Stomach (tissue), 9 donors: ENCODE data around the gene TMEM52B. TPM values are rescaled to one million over a fixed set of nuclear protein-coding genes. Genes with fewer than 3 reads are reported as not detected.
"Not testable (repeated sequence)": the region's sequence is repeated elsewhere in the genome, so short reads cannot be mapped to it uniquely, and the experiment has no call there.

Source experiments
- DNase-seq, 2 donors: peaks; one replicate each; pipeline versions ENCODE4 v3.0.0 to v3.0.0-alpha.2; 2013 to 2019
- H3K27ac ChIP-seq, 5 donors: fragments of 200-600 bp in 4 of 5; sonication (generic) in 4 of 5; one replicate each; pipeline ENCODE4 v1.5.1; 2013 to 2019; ENCODE audit warnings: mild to moderate bottlenecking in 1 of 5, moderate library complexity in 1 of 5
- H3K27me3 ChIP-seq, 3 donors: fragments of 200-600 bp; sonication (generic); one replicate each; pipeline ENCODE4 v1.5.1; 2017 to 2019; ENCODE audit warnings: mixed run types in 1 of 3
- H3K36me3 ChIP-seq, 4 donors: fragments of 200-600 bp; sonication (generic); 1 replicate in 3 of 4; 2 replicates in 1 of 4; pipeline ENCODE4 v1.5.1; 2016 to 2019
- H3K4me1 ChIP-seq, 4 donors: fragments of 200-600 bp; sonication (generic); one replicate each; pipeline ENCODE4 v1.5.1; 2016 to 2019
- H3K4me3 ChIP-seq, 4 donors: fragments of 200-600 bp; sonication (generic) in 3 of 4; one replicate each; pipeline ENCODE4 v1.5.1; 2016 to 2019; ENCODE audit warnings: mild to moderate bottlenecking in 1 of 4
- H3K9me3 ChIP-seq, 4 donors: fragments of 200-600 bp; sonication (generic); one replicate each; pipeline ENCODE4 v1.5.1; 2016 to 2019
- CTCF ChIP-seq, 7 experiments: fragments of 450-650 bp in 4 of 7; fragments of 200-600 bp in 3 of 7; sonication (generic) in 3 of 7; IDR thresholded peaks; one replicate each; pipeline ENCODE4 v1.5.1; 2016 to 2019; ENCODE audit warnings: antibody characterized with exemption in 7 of 7, control low read depth in 2 of 7, mild to moderate bottlenecking in 1 of 7
- EP300 ChIP-seq: sonication (generic); formaldehyde crosslinking; IDR thresholded peaks from one replicate; pipeline ENCODE4 v1.6.1; 2017; ENCODE audit warnings: antibody characterized with exemption
- POLR2A ChIP-seq, 4 donors: fragments of 450-650 bp; IDR thresholded peaks; one replicate each; pipeline ENCODE4 v1.6.1; 2016; ENCODE audit warnings: antibody characterized with exemption in 4 of 4, control low read depth in 2 of 4, mild to moderate bottlenecking in 1 of 4, moderate library complexity in 1 of 4
- POLR2AphosphoS5 ChIP-seq, 3 donors: sonication (generic); formaldehyde crosslinking; IDR thresholded peaks; one replicate each; pipeline ENCODE4 v1.6.1; 2016; ENCODE audit warnings: antibody characterized with exemption in 3 of 3
- WGBS, 5 donors: extraction: QIAGEN DNeasy Blood & Tissue Kit in 3 of 5; methylation state at CpG; one replicate each; pipeline versions ENCODE4 v1.1.5 to v1.1.7; 2013 to 2018; 5-methylcytosine and 5-hydroxymethylcytosine counted together
- intact Hi-C: fragments of 100-400 bp; cut with DNase I; formaldehyde crosslinking; loops from one replicate; pipeline ENCODE4 v1.15.1; 2023; ENCODE audit warnings: low total_unique reads
- polyA plus RNA-seq, 3 donors: library from polyadenylated mRNA; stranded (reverse); fragments of 200-250 nt; gene quantifications; one replicate each; pipeline ENCODE4 v1.2.3, GENCODE V29; 2013
- total RNA-seq, 5 donors: library from RNA; depleted of rRNA; stranded (reverse); fragments of >200 nt; gene quantifications; one replicate each; pipeline versions ENCODE4 v1.1.0 to v1.2.3, GENCODE V29; 2014 to 2016
- donor health status: healthy with polysubstance abuse.
- donor health status: Bipolar disorder and iron deficiency.
- donor health status: healthy.

The TMEM52B gene
- total and polyA plus RNA-seq, 8 donors: 0.14 to 1.4 (median 0.60) TPM; not detected in 4

- Histone ChIP-seq H3K27ac (peak overlapping the region; percentile 99 to 100 (median 100)), H3K4me1 (peaks cover 9 to 47% (median 28%) of the 10 kb centered on the region in 4 donors), H3K36me3 (peaks cover 6 to 8% (median 7%) of the 10 kb centered on the region in 4 donors), H3K9me3 (no peaks in the 10 kb centered on the region), H3K4me3 (peak overlapping the region; percentile 55 to 87 (median 70)), H3K27me3 (no peaks in the 10 kb centered on the region)
- WGBS, 5 donors: 0 to 2% (median 1%) methylated on average over 30 to 47 of the region's 47 CpGs
- intact Hi-C loops: no loop called here
- peak; percentile 72 to 91 for DNase-seq
- TF ChIP-seq POLR2A (IDR thresholded peaks at IDR 0.05) (no peak), POLR2AphosphoS5 (IDR thresholded peaks at IDR 0.05) (peak; percentile 61 to 75 (median 71))
These were observed 34.6 kb downstream of the TMEM52B start for GRCh38 chr12:10213168-10214135.

GRCh38 chr12:10214136-10214894 is 35.5 kb downstream of the TMEM52B start:
- 7 to 20% (median 12%) methylated on average over 10 of the region's 10 CpGs for WGBS, 5 donors
- Histone ChIP-seq H3K4me3 (peak overlapping the region; percentile 55 to 87 (median 70)), H3K27me3 (no peaks in the 10 kb centered on the region), H3K27ac (peak overlapping the region; percentile 99 to 100 (median 100)), H3K4me1 (peaks cover 9 to 47% (median 29%) of the 10 kb centered on the region in 4 donors), H3K36me3 (peaks cover 12 to 17% (median 16%) of the 10 kb centered on the region in 4 donors), H3K9me3 (no peaks in the 10 kb centered on the region)
- intact Hi-C loops: no loop called here
- TF ChIP-seq CTCF (IDR thresholded peaks at IDR 0.05): no peak
- peak in 1 of 3 donors; percentile 0 for TF ChIP-seq POLR2AphosphoS5 (IDR thresholded peaks at IDR 0.05)
- peak in 1 of 2 donors; percentile 43 for DNase-seq

- intact Hi-C loops: no loop called here
- Histone ChIP-seq H3K36me3 (peaks cover 12 to 22% (median 21%) of the 10 kb centered on the region in 4 donors), H3K9me3 (no peaks in the 10 kb centered on the region), H3K27me3 (no peaks in the 10 kb centered on the region), H3K4me1 (peaks cover 9 to 51% (median 31%) of the 10 kb centered on the region in 4 donors), H3K4me3 (peak overlapping the region; percentile 55 to 87 (median 70)), H3K27ac (peak overlapping the region; percentile 46 to 100 (median 100))
- WGBS, 5 donors: 46 to 60% (median 51%) methylated on average over 3 of the region's 3 CpGs
- peak in 1 of 2 donors; percentile 37 for DNase-seq
- TF ChIP-seq POLR2AphosphoS5 (IDR thresholded peaks at IDR 0.05): peak in 2 of 3 donors; percentile 1 to 49
- no peak for TF ChIP-seq EP300
These were observed 36.0 kb downstream of the TMEM52B start for GRCh38 chr12:10214895-10215267.

GRCh38 chr12:10215436-10215835 is 36.6 kb downstream of the TMEM52B start:
- WGBS, 5 donors: 47 to 61% (median 50%) methylated on average over 2 of the region's 2 CpGs
- peaks cover 15 to 28% (median 26%) of the 10 kb centered on the region in 4 donors for H3K36me3 ChIP-seq
- DNase-seq: no peak
- H3K4me1 ChIP-seq: peaks cover 9 to 56% (median 36%) of the 10 kb centered on the region in 4 donors
- TF ChIP-seq POLR2AphosphoS5 (IDR thresholded peaks at IDR 0.05) (no peak), POLR2A (IDR thresholded peaks at IDR 0.05) (no peak), CTCF (IDR thresholded peaks at IDR 0.05) (no peak), EP300 (no peak)
- peak overlapping the region in 3 of 4 donors; percentile 55 to 87 (median 55) for H3K4me3 ChIP-seq
- intact Hi-C loops: no loop called here
- peak overlapping the region in 4 of 5 donors; percentile 99 to 100 (median 100) for H3K27ac ChIP-seq
- no peaks in the 10 kb centered on the region for H3K27me3 ChIP-seq
- no peaks in the 10 kb centered on the region for H3K9me3 ChIP-seq

- H3K4me1 ChIP-seq: peaks cover 9 to 61% (median 38%) of the 10 kb centered on the region in 4 donors
- H3K9me3 ChIP-seq, intact Hi-C loops, DNase-seq, H3K27me3 ChIP-seq: not testable (repeated sequence)
- H3K36me3 ChIP-seq: peaks cover 21 to 33% (median 32%) of the 10 kb centered on the region in 4 donors
- H3K4me3 ChIP-seq: peak overlapping the region in 2 of 4 donors; percentile 55
- peak overlapping the region in 3 of 5 donors; percentile 53 to 100 (median 99) for H3K27ac ChIP-seq
- 87 to 93% (median 88%) methylated on average over 13 of the region's 13 CpGs for WGBS, 5 donors
These were observed 37.1 kb downstream of the TMEM52B start for GRCh38 chr12:10215946-10216345.
